Right hindlimb (tissue), 1 donor: ENCODE measurements around the gene MAPK12.
"Not testable (repeated sequence)": the region's sequence is repeated elsewhere in the genome, so short reads cannot be mapped to it uniquely, and the experiment has no call there.

Source experiments
- DNase-seq: peaks from one replicate; pipeline ENCODE4 v3.0.0-alpha.2; 2018

Gene MAPK12

GRCh38 chr22:50210378-50211139 is 50.9 kb downstream of the MAPK12 start:
- no peak for DNase-seq

- DNase-seq, result peak; percentile 70
Observed at GRCh38 chr22:50209893-50210292, 51.6 kb downstream of the MAPK12 start.

- DNase-seq, result no peak
Observed at GRCh38 chr22:50208939-50209892, 52.3 kb downstream of the MAPK12 start.

GRCh38 chr22:50208430-50208938 is 53.0 kb downstream of the MAPK12 start:
- no peak for DNase-seq

- peak; percentile 36 for DNase-seq
Observed at GRCh38 chr22:50207383-50208140, 53.9 kb downstream of the MAPK12 start.

- peak; percentile 36 for DNase-seq
Observed at GRCh38 chr22:50206599-50206998, 54.9 kb downstream of the MAPK12 start.

GRCh38 chr22:50205781-50206569 is 55.5 kb downstream of the MAPK12 start:
- no peak for DNase-seq

- DNase-seq, result not testable (repeated sequence)
Observed at GRCh38 chr22:50204998-50205397, 56.5 kb downstream of the MAPK12 start.

GRCh38 chr22:50204571-50204970 is 56.9 kb downstream of the MAPK12 start:
- DNase-seq, result no peak

GRCh38 chr22:50203288-50203687 is 58.2 kb downstream of the MAPK12 start:
- DNase-seq, result no peak
